GM21576 (cell line): ENCODE data around the gene TMEM108.

Experiments
- ATAC-seq: cut with Tn5 transposase; IDR thresholded peaks from one replicate; pipeline ENCODE4 v1.9.1; 2021; ENCODE audit warnings: mild to moderate bottlenecking, moderate library complexity; ENCODE audit not compliant: unreplicated experiment

The TMEM108 gene

DNA sequence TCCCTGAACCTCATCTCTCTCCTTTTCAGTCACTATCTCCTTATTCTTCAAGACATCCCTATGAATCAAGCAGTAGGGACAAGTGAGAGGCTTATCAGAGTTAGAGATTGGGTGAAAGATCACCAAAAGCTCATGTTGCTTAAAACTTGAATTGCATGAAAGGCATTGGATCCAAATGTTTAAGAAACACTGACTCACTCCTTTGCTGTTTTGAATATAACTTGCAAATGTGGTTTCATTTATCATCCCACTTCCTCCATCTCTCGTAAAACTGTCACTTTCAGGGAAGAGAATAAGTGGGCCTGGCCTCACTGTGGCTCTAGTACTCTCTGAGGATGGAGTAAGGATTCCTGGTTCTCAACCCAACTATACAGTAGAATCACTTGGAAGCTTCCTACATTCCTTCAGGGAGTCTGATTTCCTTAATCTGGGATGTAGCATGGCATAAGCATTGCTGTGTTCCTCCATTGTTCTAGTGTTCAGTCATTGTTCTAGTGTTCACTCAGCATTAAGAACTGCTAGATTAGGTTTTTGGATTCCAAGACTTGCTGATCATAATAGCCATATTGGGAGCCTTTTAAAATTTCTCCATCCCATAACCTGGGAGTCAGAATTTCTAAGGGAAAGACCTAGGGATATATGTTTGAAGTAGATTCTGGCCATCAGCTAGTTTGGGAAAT is 171.8 kb downstream of the TMEM108 start:
- no peak for ATAC-seq

DNA sequence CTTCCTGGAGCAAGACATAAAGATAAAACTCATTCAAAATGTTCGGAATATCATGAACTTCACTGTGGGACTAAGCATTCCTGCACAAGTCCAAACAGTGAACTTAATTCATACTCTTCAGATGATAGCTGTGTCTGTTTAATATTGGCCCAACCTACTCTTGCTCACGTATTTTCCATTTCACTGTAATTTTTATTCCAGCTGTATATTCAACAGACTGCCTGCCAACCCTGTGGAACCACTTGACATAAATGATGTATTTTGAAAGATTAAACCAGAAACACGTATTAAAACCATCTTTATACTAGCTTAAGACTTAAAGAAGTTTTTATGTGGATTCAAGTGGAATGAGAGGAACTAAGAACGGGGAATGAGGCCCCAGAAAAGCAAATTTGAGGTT is 172.5 kb downstream of the TMEM108 start:
- no peak for ATAC-seq

DNA sequence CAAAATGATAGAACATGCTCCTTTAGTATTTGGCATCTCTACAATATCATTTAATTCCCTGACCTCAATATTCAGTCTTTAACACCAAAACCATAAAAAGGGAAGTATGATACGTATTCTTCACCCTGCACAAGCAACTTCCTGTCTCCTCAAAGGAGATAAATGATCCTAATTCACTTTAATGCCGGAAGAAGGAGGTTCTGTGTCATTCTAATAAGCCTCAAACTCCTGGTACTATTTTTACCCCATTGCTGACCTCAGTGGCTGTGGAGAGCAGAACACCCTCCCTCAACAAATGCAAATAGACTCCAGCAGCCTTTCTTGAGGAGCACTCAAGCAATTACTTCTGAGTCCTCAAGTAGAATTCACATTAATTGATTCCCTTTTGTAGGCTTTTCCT is 173.3 kb downstream of the TMEM108 start:
- peak; percentile 97 for ATAC-seq

DNA sequence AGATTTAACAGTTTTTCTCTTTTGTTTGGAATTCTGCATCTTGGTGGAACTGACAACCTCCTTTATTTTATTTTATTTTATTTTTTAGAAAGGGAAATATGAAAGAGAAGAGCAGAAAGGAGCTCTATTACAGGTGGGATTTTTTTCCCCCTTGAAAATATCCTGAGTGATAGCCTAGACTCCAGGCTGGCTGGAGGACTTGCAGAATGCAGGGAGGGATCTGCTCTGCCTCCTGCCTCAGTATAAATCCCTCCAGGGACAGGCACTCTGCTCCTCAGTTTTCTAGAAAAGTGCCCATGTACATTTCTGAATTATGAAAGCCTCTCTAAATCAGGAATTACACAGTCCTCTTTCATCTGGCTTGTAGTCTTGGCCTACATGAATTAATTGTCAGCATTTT is 173.7 kb downstream of the TMEM108 start:
- no peak for ATAC-seq

DNA sequence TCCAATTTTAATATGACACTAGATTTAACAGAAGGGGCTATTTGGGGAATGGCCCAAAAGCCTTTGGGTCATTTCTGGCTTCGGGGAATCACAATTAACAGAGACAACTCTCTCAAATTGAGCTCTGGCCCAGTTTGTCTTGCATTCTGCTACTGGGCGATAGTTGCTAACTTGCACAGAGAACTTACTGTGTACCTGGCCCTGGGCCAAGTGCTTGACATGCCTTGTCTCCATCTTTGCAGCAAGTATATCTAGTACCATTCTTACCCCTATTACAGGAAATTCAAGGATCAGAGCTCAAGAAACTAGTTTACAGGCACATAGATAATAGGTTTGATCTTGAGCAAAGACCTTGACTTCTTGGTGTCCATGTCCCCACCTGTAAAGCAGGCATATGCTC is 175.7 kb downstream of the TMEM108 start:
- ATAC-seq = no peak

DNA sequence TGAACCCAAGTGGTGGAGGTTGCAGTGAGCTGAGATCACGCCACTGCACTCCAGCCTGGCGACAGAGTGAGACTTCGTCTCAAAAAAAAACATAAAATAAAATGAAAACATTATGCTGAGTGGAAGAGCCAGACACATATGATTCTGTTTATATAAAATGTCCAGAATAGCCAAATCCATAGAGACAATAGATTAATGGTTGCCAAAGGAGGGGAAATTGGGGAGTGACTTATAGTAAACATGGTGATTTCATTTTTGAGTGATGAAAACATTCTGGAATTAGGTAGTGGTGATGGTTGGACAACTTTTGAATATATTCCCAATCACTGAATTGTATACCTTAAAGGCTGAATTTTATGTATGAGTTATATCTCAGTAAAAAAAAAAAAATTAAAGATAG is 189.6 kb downstream of the TMEM108 start:
- ATAC-seq = no peak

DNA sequence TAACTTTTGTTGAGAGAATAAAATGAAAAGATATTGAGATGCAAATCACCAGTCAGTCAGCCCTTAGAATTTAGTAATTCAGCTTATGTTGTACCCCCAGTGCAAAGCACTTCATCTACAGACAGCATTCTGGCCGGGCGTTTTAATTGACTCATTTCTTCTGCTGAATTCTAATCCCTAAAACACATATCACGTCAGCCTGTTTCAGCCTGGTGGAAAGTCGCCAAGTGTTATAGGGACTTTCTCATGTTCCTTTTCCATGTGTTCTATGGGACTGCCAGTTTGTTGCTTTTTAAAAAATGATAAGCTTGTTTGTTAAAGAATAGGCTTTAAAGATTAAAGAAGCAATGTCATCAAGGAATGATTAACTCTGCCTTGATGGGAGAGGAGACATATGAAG is 192.0 kb downstream of the TMEM108 start:
- no peak for ATAC-seq

DNA sequence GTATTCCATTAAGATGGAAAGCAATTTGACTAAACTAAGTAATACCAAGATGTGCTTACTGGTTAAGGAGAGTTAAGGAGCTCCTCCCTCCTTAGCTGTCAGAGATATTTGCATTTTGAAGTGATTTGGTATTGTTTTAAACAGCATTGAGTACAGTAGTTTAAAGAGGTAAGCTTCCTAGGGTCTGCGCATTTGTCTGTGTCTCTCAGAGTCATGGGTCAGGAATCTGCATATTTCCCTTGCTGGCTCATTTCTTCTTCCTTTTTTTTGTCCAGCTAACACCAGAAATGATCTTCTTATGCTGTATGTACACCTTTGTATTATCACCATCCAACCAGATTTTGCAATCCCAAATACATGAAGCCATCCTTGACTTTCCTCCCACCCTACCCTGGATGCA is 198.7 kb downstream of the TMEM108 start:
- no peak for ATAC-seq

DNA sequence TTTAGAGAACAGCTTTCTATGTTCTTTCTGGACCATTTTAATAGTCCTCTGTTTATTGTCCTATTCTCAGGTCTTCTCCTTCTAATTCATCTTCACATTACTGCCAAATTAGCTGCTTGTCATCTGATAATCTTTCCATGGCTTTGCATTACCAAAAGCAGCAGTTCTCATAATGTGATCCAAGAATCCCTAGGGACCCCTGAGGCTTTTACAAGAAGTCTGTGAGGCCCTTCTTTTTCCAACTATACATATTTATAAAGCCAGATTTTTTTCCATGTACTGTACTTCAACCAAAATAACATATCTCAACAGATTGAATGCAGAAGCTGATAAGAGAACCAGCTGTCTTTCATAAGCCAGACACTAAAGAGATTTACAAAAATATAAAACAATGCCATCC is 199.2 kb downstream of the TMEM108 start:
- no peak for ATAC-seq

DNA sequence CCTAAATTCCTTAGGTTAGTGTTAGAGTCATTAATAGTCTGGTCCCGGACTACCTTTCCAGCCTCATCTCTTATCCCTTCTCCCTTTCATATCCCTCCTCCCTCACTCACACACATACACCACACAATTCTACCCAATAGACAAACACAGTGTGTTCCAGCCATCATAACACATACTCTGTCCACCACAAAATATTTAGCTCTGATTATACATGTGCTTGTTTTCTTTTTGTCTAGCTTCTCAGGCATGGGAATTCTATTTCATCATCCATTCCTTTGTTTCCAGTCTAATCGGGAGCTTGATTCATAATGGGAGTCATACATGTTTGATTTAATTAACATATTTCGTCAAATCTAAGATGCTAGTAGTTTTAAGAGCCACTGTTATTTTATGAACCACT is 199.8 kb downstream of the TMEM108 start:
- ATAC-seq = no peak

DNA sequence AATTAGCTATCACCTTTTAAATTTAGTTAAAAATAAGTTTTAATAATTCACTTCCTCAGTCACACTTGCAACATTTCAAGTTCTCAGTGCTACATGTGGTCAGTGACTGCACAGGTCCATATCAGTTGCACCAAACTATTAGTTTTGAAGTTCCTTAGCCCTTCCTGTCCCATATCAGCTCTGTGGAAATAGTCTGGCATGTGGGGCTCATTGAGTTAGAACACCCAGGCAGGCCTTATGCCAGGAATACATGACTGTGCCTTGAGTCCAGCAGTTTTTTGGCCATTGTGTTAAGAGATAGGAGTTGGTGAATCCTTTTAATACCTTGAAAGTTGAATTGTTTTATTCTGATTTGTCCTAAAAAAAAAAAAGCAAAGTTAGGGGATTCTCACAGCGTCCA is 207.9 kb downstream of the TMEM108 start:
- no peak for ATAC-seq

DNA sequence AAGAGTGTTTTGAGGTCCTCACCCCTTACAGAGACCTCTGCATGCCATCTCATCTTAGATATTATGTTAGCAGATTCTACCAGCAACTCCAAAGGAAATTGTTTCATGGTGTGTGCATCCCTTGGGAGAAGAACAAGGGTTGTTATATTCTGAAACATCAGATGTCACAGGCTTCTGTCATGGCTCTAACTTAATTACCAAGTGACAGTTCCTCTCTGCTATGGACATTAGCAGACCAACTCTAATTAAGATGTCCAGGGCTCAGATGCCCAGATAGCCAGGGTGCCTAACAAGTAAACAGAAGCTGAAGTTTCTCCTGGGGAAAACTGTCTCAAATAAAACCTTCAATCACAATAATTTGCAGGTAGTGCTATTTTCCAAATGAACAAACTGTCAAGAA is 208.6 kb downstream of the TMEM108 start:
- no peak for ATAC-seq

DNA sequence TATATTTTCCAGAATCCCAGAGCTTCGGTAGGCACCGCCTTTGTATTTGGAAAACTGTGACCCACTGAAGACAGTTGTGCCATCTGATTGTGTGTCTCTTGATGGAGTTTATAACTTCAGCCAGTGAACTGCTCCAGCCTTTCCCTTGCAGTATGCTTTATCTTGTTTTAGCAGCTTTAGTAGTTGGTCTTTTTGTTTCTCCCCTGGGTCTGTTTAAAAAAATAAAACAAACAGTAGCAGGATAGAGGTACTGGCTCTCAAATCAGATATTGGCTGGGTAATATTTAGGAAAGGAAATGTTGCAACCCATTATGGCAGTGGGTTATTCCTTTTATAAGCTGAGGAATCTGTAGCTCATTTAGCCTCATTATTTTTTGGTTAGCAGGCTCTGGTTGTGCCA is 210.2 kb downstream of the TMEM108 start:
- no peak for ATAC-seq

DNA sequence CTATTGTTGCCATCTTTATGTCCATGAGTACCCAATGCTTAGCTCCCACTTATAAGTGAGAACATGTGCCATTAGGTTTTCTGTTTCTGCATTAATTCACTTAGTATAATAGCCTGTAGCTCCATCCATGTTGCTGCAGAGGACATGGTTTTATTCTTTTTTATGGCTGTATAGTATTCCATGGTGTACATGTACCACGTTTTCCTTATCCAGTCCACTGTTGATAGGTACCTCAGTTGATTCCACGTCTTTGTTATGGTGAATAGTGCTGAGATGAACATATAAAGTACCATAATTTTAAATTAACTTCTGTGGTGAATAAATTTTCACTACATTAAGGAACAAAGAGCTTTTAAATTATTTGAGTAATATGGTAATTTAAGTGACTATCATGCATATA is 211.3 kb downstream of the TMEM108 start:
- ATAC-seq = no peak

DNA sequence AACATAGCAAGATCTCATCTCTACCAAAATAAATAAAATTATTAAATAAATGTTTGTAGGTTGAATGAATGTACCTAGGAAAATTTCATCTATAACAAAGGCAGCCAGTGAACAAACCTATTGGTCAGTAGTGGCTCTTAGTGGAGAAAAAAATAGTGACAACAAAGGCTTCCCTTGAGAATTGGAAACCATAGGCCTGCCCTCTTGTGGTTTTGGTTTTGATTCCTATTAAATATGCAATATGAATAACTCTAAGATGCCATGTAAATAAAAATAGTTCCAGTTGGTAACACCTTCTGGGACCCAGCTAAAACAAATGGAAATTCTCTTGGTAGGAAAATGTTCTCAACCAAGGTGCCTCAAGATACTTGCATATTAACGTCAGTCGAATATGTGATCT is 216.0 kb downstream of the TMEM108 start:
- no peak for ATAC-seq

DNA sequence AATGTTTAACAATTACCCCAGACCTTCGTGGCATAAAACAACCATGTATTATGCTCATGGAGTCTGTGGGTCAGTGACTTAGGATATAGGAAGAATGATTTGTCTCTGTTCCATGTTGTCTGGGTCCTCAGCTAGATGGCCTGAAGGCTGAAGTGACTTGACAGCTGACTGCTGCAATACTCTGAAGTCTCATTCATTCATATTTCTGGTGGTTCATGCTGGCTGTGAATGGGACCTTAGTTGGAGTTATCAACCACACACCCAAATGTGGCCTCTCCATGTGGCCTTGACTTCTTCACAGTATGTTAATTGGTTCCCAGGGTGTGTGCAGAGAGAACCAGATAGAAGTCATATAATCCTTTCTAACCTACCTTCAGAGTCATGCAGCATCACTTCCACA is 216.5 kb downstream of the TMEM108 start:
- ATAC-seq = no peak

DNA sequence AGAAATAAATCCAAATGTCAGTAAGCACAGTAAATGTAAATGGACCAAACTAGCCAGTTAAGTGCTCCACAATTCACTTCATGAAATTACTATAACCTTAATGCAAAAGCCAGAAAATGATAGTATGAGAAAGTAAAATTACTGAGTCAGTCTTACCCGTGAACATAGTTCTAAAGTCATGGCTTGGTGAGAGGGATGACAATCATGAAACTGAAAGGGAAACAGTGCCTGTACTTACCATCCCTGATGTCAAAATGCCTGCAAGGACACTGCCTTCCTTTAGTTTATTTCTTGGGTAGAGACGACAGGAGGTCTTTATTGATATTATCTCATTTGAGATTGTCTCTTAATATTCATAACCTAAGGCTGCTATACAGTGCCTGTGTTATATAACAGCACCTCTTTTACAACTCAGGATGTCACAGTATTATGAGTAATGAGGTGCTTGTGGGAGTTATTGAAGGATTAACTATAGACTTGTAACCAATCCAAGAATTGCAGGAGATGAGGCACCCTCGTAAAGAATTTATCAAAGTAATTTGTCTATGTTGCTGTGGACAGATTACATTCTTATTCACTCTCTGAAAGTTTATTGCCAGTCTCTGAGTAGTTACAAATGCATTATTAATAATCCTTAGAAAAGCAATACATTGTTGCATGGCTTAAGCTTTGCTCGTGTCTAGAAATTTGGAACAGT is 218.7 kb downstream of the TMEM108 start:
- peak; percentile 82 for ATAC-seq

DNA sequence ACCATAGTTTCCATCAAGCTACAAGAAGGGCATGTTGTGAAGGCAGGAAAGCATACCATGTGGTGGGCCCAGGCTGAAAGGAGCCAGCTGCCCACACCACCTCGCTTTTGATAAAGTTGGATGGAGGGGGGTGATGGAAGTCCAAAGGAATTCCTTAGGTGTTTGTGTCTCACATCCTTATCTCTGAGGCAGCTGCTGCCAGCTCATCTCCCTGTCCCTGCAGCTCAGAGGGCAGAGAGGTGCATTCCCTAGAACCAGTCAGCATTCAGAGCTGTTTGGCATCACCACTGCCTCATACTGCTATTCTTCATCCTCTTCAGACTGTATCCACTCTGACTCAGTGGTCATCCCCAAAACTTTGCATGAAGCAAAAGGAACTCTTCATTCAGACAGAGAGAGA is 220.2 kb downstream of the TMEM108 start:
- ATAC-seq = no peak

DNA sequence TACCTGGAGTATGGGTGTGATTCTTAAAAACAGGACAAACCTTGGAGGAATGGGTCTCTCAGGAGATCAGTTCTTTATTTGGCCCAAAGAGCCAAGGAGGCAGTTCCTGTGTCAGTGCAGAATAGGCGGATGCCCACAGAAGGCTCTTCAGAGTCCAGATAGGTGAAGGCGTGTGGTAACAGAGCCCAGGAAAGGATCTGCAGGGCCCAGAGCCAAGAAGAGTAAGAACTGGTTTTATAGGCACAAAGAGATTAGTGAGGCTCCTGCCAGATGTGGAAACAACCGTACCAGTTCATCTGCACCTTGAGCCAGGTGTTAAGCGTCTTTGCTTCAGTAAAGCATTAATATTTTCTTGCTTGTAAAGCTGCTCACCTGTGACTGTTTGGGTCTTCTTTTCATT is 221.6 kb downstream of the TMEM108 start:
- ATAC-seq = no peak

DNA sequence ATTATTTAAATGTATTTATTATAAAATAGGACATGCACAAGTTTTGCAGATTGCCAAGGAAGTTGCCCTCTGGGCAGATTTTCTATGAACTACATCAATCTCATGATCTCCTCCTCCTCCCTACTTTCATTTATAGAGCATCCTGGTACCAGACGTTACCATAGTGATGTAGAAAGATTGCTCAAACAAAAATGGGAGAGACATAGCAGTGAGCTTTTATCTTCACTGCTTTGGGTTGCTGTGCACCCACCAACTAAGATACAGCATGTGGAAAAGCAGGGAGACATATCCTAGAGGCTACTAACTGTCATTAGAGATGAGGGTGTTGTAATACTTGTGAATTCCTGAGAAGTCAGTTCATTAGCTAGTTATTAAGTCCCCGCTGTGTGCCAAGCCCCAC is 224.1 kb downstream of the TMEM108 start:
- ATAC-seq = no peak

DNA sequence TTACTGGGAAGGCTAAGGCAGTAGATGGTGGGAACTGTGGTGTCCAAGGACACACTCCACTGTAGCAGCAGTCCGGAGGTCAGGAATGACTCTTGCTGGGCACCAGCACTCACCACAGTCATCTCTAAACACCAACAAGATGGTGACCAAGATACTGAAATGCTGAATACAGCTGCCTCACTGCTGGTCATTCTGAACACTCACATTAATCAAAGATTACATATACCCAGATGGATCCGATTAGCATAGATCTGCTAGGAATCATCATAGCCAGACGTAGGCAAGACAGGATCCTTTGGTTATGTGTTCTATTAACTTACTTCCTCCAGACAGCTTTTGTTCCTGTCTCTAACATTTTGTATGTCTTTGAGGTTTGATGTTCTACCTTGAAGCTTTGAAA is 226.7 kb downstream of the TMEM108 start:
- ATAC-seq = no peak

DNA sequence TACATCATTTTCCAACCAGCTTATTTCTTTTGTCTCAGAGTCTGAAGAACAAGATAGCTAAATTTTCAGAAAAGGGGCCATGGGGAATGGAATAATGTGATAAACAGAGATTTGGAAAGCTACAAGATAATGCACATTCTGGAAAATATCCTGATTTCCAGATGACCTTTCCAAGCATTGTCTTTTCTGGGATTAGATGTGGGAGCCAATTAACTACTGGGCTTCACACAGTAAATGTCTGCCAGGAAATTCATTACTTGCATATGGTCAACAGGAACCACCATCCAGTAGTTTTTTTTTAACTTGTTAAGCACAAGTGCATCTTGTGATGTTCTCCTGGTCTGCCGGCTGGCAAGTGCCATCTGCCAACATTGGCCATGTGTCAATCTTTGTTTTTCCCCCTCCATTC is 230.5 kb downstream of the TMEM108 start:
- ATAC-seq = no peak

DNA sequence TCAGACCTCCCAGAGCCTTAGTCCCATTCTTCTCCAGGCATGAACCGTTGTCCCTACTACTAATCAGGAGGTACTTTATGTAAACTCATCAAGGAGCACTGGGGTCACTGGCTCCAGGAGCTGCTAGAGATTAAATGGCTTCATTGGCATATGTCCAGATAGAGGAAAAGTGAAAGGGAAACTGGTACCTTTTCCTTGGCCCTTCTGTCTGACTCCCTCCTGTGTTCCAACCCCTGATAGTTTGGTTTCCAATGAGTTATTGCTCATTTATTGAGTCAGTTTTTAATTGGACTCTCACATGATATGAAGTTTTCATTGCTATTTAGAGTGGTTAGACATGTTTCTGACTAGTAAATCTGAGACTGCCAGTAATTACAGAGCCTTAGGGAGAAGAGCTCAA is 231.2 kb downstream of the TMEM108 start:
- no peak for ATAC-seq
